Thoracic aorta (tissue), 2 donors: ENCODE data around the gene UBC. TPM values are rescaled to one million over a fixed set of nuclear protein-coding genes. Genes with fewer than 3 reads are reported as not detected.
A peak's percentile ranks its signal among the peaks of the same experiment; 100 is the strongest.
"Not testable (repeated sequence)": the region's sequence is repeated elsewhere in the genome, so short reads cannot be mapped to it uniquely, and the experiment has no call there.

Experiments used
- ATAC-seq: fragments of 150-250 bp; one replicate; pipeline ENCODE4 v1.8.0; 2017; ENCODE audit warnings: low read depth; ENCODE audit not compliant: insufficient number of reproducible peaks, low FRiP score
- DNase-seq: peaks from one replicate; pipeline ENCODE4 v3.0.0-alpha.2; 2020; ENCODE audit warnings: low spot score
- H3K27ac ChIP-seq, 2 donors: fragments of 200-600 bp; sonication (generic); 1 replicate in 1 of 2; 2 replicates in 1 of 2; pipeline ENCODE4 v1.5.1; 2016; ENCODE audit warnings: mild to moderate bottlenecking in 2 of 2, moderate library complexity in 2 of 2
- H3K27me3 ChIP-seq: fragments of 200-600 bp; sonication (generic); replicated peaks from 2 replicates; pipeline ENCODE4 v1.6.0; 2016; ENCODE audit warnings: mild to moderate bottlenecking; ENCODE audit not compliant: insufficient read depth
- H3K36me3 ChIP-seq: fragments of 200-600 bp; sonication (generic); one replicate; pipeline ENCODE4 v1.5.1; 2016
- H3K4me1 ChIP-seq, 2 donors: fragments of 200-600 bp; sonication (generic); 1 replicate in 1 of 2; 2 replicates in 1 of 2; pipeline versions ENCODE4 v1.5.1 to v1.6.0; 2016; ENCODE audit warnings: low read depth in 2 of 2, mild to moderate bottlenecking in 1 of 2; ENCODE audit not compliant: control insufficient read depth in 1 of 2
- H3K4me3 ChIP-seq: fragments of 200-600 bp; sonication (generic); 2 replicates; pipeline ENCODE4 v1.5.1; 2016; ENCODE audit warnings: mild to moderate bottlenecking
- H3K9me3 ChIP-seq: fragments of 200-600 bp; sonication (generic); 2 replicates; pipeline ENCODE4 v1.5.1; 2016
- total RNA-seq, 2 donors: library from RNA; depleted of rRNA; stranded (reverse); fragments of >200 nt; gene quantifications; one replicate each; pipeline versions ENCODE4 v1.1.0 to v1.2.3, GENCODE V29; 2016
- TF ChIP-seq, protein P1 (sequence below): fragments of 200-600 bp; sonication (generic); IDR thresholded peaks from one replicate; pipeline ENCODE4 v1.5.1; 2019; ENCODE audit warnings: antibody characterized with exemption

The UBC gene
- total RNA-seq, 2 donors from 2014 or later = 1,069 to 1,422 TPM

DNA sequence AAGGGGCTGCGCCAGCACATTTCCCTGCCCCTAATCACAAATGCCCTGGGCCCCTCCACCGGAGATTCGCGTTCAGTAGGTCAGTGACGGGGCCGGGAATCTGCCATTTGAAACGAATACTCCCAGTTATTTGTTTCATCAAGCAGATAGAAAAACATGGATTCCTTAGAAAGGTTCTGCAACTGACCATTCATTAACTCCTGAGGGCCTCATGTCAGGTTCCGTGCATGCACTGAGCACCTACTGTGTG lies 25.6 kb upstream of the UBC start:
- Histone ChIP-seq H3K27ac (peak overlapping the region; percentile 83 to 95), H3K4me1 (peaks cover 10 to 35% of the 10 kb centered on the region in 2 donors), H3K9me3 (no peaks in the 10 kb centered on the region), H3K4me3 (peak overlapping the region; percentile 79), H3K27me3 (no peaks in the 10 kb centered on the region), H3K36me3 (no peaks in the 10 kb centered on the region)
- DNase-seq (no peak), ATAC-seq (no peak)
- TF ChIP-seq, protein P1, sequence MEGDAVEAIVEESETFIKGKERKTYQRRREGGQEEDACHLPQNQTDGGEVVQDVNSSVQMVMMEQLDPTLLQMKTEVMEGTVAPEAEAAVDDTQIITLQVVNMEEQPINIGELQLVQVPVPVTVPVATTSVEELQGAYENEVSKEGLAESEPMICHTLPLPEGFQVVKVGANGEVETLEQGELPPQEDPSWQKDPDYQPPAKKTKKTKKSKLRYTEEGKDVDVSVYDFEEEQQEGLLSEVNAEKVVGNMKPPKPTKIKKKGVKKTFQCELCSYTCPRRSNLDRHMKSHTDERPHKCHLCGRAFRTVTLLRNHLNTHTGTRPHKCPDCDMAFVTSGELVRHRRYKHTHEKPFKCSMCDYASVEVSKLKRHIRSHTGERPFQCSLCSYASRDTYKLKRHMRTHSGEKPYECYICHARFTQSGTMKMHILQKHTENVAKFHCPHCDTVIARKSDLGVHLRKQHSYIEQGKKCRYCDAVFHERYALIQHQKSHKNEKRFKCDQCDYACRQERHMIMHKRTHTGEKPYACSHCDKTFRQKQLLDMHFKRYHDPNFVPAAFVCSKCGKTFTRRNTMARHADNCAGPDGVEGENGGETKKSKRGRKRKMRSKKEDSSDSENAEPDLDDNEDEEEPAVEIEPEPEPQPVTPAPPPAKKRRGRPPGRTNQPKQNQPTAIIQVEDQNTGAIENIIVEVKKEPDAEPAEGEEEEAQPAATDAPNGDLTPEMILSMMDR = no peak

DNA sequence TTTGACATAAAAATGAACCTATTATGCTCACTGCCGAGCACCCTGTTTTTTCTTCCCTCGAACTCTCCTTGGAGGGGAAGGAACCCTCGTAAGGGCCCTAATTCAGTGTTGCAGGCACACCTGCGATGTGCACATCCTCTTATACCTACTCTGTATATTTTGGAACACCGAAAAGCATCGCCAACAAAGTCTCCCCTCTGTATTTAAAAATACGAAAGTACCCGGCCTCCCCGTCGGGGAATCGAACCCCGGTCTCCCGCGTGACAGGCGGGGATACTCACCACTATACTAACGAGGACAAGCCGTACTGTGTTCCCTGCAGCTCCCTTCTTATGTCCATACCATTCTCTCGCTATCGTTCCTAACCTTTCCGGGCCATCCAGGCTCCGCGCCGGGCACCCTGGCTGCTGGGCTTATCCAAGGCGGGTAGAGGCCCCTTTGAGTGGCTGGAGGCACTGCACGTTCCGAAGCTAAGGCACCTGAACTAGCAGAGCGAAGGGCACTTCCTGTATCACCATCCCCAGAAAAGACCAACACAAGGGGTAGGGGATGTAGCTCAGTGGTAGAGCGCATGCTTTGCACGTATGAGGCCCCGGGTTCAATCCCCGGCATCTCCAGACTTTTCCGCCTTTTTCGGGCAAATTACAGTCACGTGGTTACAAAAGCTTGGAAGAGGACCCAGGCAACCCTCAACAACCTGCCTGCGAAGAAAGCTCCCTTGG lies 25.1 kb upstream of the UBC start:
- ATAC-seq (peak; percentile 89), DNase-seq (peak; percentile 60)
- H3K9me3 ChIP-seq = no peaks in the 10 kb centered on the region
- peak overlapping the region; percentile 83 to 95 for H3K27ac ChIP-seq
- H3K4me1 ChIP-seq = peaks cover 10 to 35% of the 10 kb centered on the region in 2 donors
- TF ChIP-seq, protein P1 = peak; percentile 7
- no peaks in the 10 kb centered on the region for H3K36me3 ChIP-seq
- peak overlapping the region; percentile 79 for H3K4me3 ChIP-seq
- no peaks in the 10 kb centered on the region for H3K27me3 ChIP-seq

DNA sequence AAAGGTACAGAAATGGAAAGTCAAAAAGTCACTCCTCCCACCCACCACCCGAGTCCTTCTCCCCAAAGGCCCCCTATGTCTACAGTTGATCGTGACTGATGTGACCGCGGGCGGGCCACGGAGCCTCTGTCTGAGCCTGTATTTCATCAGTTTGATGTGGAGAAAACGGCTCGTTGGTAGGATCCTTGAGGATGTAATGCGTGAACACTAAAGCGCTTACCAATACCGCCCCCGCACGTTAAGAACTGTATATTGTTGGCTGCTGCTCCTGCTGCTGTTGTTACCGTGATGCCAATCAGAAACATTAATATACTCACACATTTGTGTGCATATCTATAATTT lies 24.6 kb upstream of the UBC start:
- ATAC-seq = peak; percentile 47
- Histone ChIP-seq H3K4me3 (peak overlapping the region; percentile 79), H3K27me3 (no peaks in the 10 kb centered on the region), H3K4me1 (peaks cover 10 to 35% of the 10 kb centered on the region in 2 donors), H3K27ac (peak overlapping the region; percentile 83 to 95), H3K36me3 (no peaks in the 10 kb centered on the region), H3K9me3 (no peaks in the 10 kb centered on the region)
- TF ChIP-seq, protein P1 = no peak
- peak; percentile 28 for DNase-seq

DNA sequence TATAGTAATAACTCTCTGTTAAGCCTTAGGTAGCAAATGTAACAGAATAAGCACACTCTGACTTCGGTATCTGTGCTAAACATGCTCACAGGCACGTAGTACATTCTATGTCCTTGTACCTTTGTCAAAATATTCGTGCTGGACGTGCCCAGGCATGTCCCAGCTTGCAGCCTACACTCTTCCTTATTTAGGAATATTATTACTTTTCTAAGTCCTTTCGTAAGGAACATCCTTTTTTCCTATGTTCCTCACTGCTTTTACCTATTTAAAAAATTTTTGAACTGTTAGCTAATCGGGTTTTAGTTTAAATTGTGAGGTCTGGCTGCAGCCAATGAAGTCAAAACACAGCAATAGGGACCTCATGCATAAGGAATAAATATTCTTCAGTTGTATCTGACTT lies 24.1 kb upstream of the UBC start:
- peaks cover 10 to 40% of the 10 kb centered on the region in 2 donors for H3K4me1 ChIP-seq
- H3K27me3 ChIP-seq = no peaks in the 10 kb centered on the region
- DNase-seq (no peak), ATAC-seq (no peak)
- H3K9me3 ChIP-seq = no peaks in the 10 kb centered on the region
- peak overlapping the region; percentile 79 for H3K4me3 ChIP-seq
- H3K27ac ChIP-seq = peak overlapping the region; percentile 83 to 95
- TF ChIP-seq, protein P1 = no peak
- H3K36me3 ChIP-seq = no peaks in the 10 kb centered on the region

DNA sequence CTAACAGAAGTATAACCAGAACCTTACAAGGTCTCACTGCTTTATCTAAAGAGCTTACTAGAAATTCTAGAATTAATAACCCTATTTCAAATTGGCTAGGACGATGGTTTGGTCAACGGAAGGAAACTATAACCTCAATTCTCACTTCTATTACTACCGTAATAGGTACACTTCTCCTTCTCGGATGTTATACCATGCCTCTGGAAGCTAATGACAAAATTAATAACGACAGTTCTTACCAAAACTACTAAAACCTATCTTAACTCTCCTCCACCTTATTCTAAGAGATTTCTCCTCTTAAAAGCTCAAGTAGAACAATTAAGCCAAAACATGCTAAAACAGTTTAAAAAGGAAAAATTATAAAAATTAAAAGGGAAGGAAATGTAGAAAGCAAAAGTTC lies 23.7 kb upstream of the UBC start:
- Histone ChIP-seq H3K9me3 (no peaks in the 10 kb centered on the region), H3K27ac (peak overlapping the region; percentile 83 to 95), H3K4me3 (peak overlapping the region; percentile 79), H3K36me3 (no peaks in the 10 kb centered on the region), H3K4me1 (peaks cover 10 to 40% of the 10 kb centered on the region in 2 donors), H3K27me3 (no peaks in the 10 kb centered on the region)
- DNase-seq (no peak), ATAC-seq (no peak)
- TF ChIP-seq, protein P1 = no peak

DNA sequence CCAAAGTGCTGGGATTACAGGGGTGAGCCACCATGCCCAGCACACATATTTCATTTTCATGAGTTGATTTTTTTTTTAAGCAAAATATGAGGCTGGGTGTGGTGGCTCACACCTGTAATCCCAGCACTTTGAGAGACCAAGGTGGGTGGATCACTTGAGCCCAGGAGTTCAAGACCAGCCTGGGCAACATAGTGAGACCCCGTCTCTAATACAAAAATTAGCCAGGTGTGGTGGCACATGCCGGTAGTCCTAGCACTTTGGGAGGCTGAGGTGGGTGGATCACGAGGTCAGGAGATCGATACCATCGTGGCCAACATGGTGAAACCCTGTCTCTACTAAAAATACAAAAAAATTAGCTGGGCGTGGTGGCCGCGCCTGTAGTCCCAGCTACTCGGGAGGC lies 17.1 kb upstream of the UBC start:
- H3K36me3 ChIP-seq, H3K9me3 ChIP-seq, H3K4me3 ChIP-seq, DNase-seq, H3K27ac ChIP-seq, ATAC-seq, H3K27me3 ChIP-seq: not testable (repeated sequence)
- H3K4me1 ChIP-seq = peaks cover 8 to 14% of the 10 kb centered on the region in 2 donors
